ENCODE results near the gene ITPR2. TPM values are rescaled to one million over a fixed set of nuclear protein-coding genes. Genes with fewer than 3 reads are reported as not detected.

Gene ITPR2
- total and polyA plus RNA-seq, 4 donors: 11.7 to 93.3 (median 35.4) TPM

GRCh38 chr12:26789731-26790644 is 43.0 kb downstream of the ITPR2 start:
- no peak for DNase-seq (ENCODE audit: low spot score)
- 88% methylated on average over 2 of the region's 2 CpGs for WGBS
- no peak overlapping the region for H3K27ac ChIP-seq (ENCODE audit: low read depth in 1 of 2, low read length in 2 of 2)

DNA sequence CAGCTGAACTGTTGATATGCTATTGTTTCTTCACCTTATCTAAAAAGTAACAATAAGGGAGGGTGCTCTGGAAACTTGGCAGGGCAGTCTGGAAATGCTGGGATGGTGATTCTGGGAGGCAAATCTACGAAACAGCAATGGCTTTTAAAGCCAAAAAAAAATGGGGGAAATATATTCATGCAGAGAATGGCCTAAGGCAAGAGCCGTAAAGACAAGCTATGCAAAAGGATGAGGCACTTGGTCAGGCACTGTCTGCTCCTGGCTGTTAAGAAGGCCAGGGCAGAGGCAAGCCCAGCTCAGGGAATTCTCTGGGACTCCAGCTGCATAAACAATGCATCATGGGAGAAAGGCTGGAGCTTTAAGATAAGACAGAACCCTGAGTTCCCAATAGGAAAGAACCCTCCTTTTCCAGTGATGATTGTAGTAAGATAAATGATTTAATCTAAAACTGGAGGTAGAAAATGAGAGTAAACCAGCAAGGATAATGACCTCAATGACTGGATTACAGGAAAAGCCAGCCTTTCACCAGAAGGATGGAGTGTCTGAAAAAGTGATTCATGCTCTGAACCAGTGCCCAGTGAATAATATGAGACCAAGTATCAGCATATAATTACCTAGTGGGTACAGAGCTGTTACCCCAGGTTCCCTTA is 46.0 kb downstream of the ITPR2 start:
- Histone ChIP-seq H3K27ac (ENCODE audit: low read depth in 1 of 2, low read length in 2 of 2) (peak overlapping the region; percentile 14 to 61), H3K36me3 (ENCODE audit: control insufficient read depth in 4 of 4, insufficient read depth in 3 of 4, low read depth in 1 of 4, low read length in 3 of 4) (peaks cover 0 to 12% (median 6%) of the 10 kb centered on the region in 4 donors), H3K4me1 (ENCODE audit: control insufficient read depth in 4 of 4, insufficient read depth in 4 of 4, low read length in 3 of 4) (peaks cover 0 to 8% (median 5%) of the 10 kb centered on the region in 4 donors), H3K9me3 (ENCODE audit: control insufficient read depth in 4 of 4, low read length in 3 of 4) (no peaks in the 10 kb centered on the region), H3K27me3 (ENCODE audit: control insufficient read depth in 4 of 4, insufficient read depth in 4 of 4, low read length in 3 of 4) (no peaks in the 10 kb centered on the region), H3K4me3 (ENCODE audit: low read depth in 1 of 3, low read length in 3 of 3) (no peak overlapping the region), H3K9ac (ENCODE audit: low read depth in 1 of 2, low read length in 2 of 2) (no peak overlapping the region)
- 84% methylated on average over 2 of the region's 2 CpGs for WGBS
- DNase-seq (ENCODE audit: low spot score): no peak
- TF ChIP-seq RXRA (IDR thresholded peaks at IDR 0.05) (peak in 1 of 2 donors; percentile 26), FOXA1 (IDR thresholded peaks at IDR 0.05) (no peak)

More at GRCh38 chr12:26789731-26790644, 43.0 kb downstream of the ITPR2 start:
- Histone ChIP-seq H3K4me3 (ENCODE audit: low read depth in 1 of 3, low read length in 3 of 3) (no peak overlapping the region), H3K4me1 (ENCODE audit: control insufficient read depth in 4 of 4, insufficient read depth in 4 of 4, low read length in 3 of 4) (peaks cover 3 to 20% (median 5%) of the 10 kb centered on the region in 4 donors), H3K27me3 (ENCODE audit: control insufficient read depth in 4 of 4, insufficient read depth in 4 of 4, low read length in 3 of 4) (no peaks in the 10 kb centered on the region), H3K36me3 (ENCODE audit: control insufficient read depth in 4 of 4, insufficient read depth in 3 of 4, low read depth in 1 of 4, low read length in 3 of 4) (peaks cover 0 to 12% (median 4%) of the 10 kb centered on the region in 4 donors), H3K9me3 (ENCODE audit: control insufficient read depth in 4 of 4, low read length in 3 of 4) (no peaks in the 10 kb centered on the region), H3K9ac (ENCODE audit: low read depth in 1 of 2, low read length in 2 of 2) (no peak overlapping the region)
- TF ChIP-seq SP1 (IDR thresholded peaks at IDR 0.05) (no peak), JUND (IDR thresholded peaks at IDR 0.05) (no peak), HNF4A (conservative IDR thresholded peaks at IDR 0.05) (no peak), RAD21 (IDR thresholded peaks at IDR 0.05) (no peak), GABPA (IDR thresholded peaks at IDR 0.05 in 1 of 2, conservative IDR thresholded peaks at IDR 0.05 in 1 of 2) (no peak)
- TF ChIP-seq, protein P1, sequence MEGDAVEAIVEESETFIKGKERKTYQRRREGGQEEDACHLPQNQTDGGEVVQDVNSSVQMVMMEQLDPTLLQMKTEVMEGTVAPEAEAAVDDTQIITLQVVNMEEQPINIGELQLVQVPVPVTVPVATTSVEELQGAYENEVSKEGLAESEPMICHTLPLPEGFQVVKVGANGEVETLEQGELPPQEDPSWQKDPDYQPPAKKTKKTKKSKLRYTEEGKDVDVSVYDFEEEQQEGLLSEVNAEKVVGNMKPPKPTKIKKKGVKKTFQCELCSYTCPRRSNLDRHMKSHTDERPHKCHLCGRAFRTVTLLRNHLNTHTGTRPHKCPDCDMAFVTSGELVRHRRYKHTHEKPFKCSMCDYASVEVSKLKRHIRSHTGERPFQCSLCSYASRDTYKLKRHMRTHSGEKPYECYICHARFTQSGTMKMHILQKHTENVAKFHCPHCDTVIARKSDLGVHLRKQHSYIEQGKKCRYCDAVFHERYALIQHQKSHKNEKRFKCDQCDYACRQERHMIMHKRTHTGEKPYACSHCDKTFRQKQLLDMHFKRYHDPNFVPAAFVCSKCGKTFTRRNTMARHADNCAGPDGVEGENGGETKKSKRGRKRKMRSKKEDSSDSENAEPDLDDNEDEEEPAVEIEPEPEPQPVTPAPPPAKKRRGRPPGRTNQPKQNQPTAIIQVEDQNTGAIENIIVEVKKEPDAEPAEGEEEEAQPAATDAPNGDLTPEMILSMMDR (IDR thresholded peaks at IDR 0.05; ENCODE audit: low read depth, low read length, missing input control): no peak

- Histone ChIP-seq H3K9ac (ENCODE audit: low read depth in 1 of 2, low read length in 2 of 2) (no peak overlapping the region), H3K36me3 (ENCODE audit: control insufficient read depth in 4 of 4, insufficient read depth in 3 of 4, low read depth in 1 of 4, low read length in 3 of 4) (peaks cover 0 to 12% (median 6%) of the 10 kb centered on the region in 4 donors), H3K9me3 (ENCODE audit: control insufficient read depth in 4 of 4, low read length in 3 of 4) (no peaks in the 10 kb centered on the region), H3K4me1 (ENCODE audit: control insufficient read depth in 4 of 4, insufficient read depth in 4 of 4, low read length in 3 of 4) (peaks cover 0 to 7% (median 3%) of the 10 kb centered on the region in 4 donors), H3K4me3 (ENCODE audit: low read depth in 1 of 3, low read length in 3 of 3) (no peak overlapping the region), H3K27ac (ENCODE audit: low read depth in 1 of 2, low read length in 2 of 2) (peak overlapping the region; percentile 14 to 61), H3K27me3 (ENCODE audit: control insufficient read depth in 4 of 4, insufficient read depth in 4 of 4, low read length in 3 of 4) (no peaks in the 10 kb centered on the region)
- 95% methylated on average over 3 of the region's 3 CpGs for WGBS
- no peak for DNase-seq (ENCODE audit: low spot score)
- TF ChIP-seq, protein P1 (IDR thresholded peaks at IDR 0.05; ENCODE audit: low read depth, low read length, missing input control): no peak
- no peak for TF ChIP-seq HNF4G (IDR thresholded peaks at IDR 0.05)
- TF ChIP-seq FOXA2 (IDR thresholded peaks at IDR 0.05): no peak
- no peak for TF ChIP-seq FOXA1 (IDR thresholded peaks at IDR 0.05)
- TF ChIP-seq SP1 (IDR thresholded peaks at IDR 0.05): no peak
- no peak for TF ChIP-seq GABPA (IDR thresholded peaks at IDR 0.05 in 1 of 2, conservative IDR thresholded peaks at IDR 0.05 in 1 of 2)
- TF ChIP-seq RAD21 (IDR thresholded peaks at IDR 0.05): no peak
- TF ChIP-seq, protein P2, sequence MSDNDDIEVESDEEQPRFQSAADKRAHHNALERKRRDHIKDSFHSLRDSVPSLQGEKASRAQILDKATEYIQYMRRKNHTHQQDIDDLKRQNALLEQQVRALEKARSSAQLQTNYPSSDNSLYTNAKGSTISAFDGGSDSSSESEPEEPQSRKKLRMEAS (IDR thresholded peaks at IDR 0.05): no peak
- TF ChIP-seq HNF4A (conservative IDR thresholded peaks at IDR 0.05): no peak
- TF ChIP-seq EGR1 (IDR thresholded peaks at IDR 0.05; ENCODE audit: low read depth in 2 of 2): no peak
- TF ChIP-seq, protein P3, sequence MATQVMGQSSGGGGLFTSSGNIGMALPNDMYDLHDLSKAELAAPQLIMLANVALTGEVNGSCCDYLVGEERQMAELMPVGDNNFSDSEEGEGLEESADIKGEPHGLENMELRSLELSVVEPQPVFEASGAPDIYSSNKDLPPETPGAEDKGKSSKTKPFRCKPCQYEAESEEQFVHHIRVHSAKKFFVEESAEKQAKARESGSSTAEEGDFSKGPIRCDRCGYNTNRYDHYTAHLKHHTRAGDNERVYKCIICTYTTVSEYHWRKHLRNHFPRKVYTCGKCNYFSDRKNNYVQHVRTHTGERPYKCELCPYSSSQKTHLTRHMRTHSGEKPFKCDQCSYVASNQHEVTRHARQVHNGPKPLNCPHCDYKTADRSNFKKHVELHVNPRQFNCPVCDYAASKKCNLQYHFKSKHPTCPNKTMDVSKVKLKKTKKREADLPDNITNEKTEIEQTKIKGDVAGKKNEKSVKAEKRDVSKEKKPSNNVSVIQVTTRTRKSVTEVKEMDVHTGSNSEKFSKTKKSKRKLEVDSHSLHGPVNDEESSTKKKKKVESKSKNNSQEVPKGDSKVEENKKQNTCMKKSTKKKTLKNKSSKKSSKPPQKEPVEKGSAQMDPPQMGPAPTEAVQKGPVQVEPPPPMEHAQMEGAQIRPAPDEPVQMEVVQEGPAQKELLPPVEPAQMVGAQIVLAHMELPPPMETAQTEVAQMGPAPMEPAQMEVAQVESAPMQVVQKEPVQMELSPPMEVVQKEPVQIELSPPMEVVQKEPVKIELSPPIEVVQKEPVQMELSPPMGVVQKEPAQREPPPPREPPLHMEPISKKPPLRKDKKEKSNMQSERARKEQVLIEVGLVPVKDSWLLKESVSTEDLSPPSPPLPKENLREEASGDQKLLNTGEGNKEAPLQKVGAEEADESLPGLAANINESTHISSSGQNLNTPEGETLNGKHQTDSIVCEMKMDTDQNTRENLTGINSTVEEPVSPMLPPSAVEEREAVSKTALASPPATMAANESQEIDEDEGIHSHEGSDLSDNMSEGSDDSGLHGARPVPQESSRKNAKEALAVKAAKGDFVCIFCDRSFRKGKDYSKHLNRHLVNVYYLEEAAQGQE (IDR thresholded peaks at IDR 0.05): no peak
- TF ChIP-seq JUND (IDR thresholded peaks at IDR 0.05): no peak
- no peak for TF ChIP-seq NR2F2 (IDR thresholded peaks at IDR 0.05)
- TF ChIP-seq TAF1 (conservative IDR thresholded peaks at IDR 0.05): no peak
- TF ChIP-seq, protein P4, sequence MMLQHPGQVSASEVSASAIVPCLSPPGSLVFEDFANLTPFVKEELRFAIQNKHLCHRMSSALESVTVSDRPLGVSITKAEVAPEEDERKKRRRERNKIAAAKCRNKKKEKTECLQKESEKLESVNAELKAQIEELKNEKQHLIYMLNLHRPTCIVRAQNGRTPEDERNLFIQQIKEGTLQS (IDR thresholded peaks at IDR 0.05): no peak
- no peak for TF ChIP-seq YY1 (IDR thresholded peaks at IDR 0.05)
Observed at GRCh38 chr12:26786491-26786864, 46.5 kb downstream of the ITPR2 start.
